ENCODE results near the gene SEMA3G.

GRCh38 chr3:52438579-52439425, 6.1 kb downstream of the SEMA3G start:
- TF ChIP-seq CTCF (IDR thresholded peaks at IDR 0.05; ENCODE audit: borderline replicate concordance, extremely low read depth, low read length, poor library complexity, severe bottlenecking) (no peak), EZH2 (IDR thresholded peaks at IDR 0.05; ENCODE audit: borderline replicate concordance, low read depth, low read length, severe bottlenecking) (no peak)
